IPS-18c (cell line): Measurements from ENCODE around the gene TMEM237.

Experiments used
- H3K4me3 ChIP-seq: 2 replicates; pipeline ENCODE4 v1.7.0; 2013; ENCODE audit warnings: low read depth, mild to moderate bottlenecking, low read length, moderate library complexity; ENCODE audit not compliant: insufficient read depth
- H3K9me3 ChIP-seq: one replicate; pipeline ENCODE4 v1.6.1; 2013; ENCODE audit warnings: mild to moderate bottlenecking, low read length, moderate library complexity; ENCODE audit not compliant: control insufficient read depth, insufficient read depth

Gene TMEM237

GRCh38 chr2:201600906-201601305, 42.4 kb downstream of the TMEM237 start:
- H3K4me3 ChIP-seq: no peak overlapping the region

GRCh38 chr2:201597397-201597796, 45.9 kb downstream of the TMEM237 start:
- H3K9me3 ChIP-seq: no peaks in the 10 kb centered on the region
- H3K4me3 ChIP-seq: no peak overlapping the region

More at GRCh38 chr2:201600906-201601305, 42.4 kb downstream of the TMEM237 start:
- no peaks in the 10 kb centered on the region for H3K9me3 ChIP-seq

GRCh38 chr2:201580486-201580885, 62.8 kb downstream of the TMEM237 start:
- H3K9me3 ChIP-seq: no peaks in the 10 kb centered on the region
- no peak overlapping the region for H3K4me3 ChIP-seq

- H3K9me3 ChIP-seq: no peaks in the 10 kb centered on the region
- H3K4me3 ChIP-seq: no peak overlapping the region
Measured at GRCh38 chr2:201579536-201579935, 63.8 kb downstream of the TMEM237 start.

GRCh38 chr2:201575971-201576370, 67.3 kb downstream of the TMEM237 start:
- H3K9me3 ChIP-seq: no peaks in the 10 kb centered on the region
- no peak overlapping the region for H3K4me3 ChIP-seq

- Histone ChIP-seq H3K9me3 (no peaks in the 10 kb centered on the region), H3K4me3 (no peak overlapping the region)
Measured at GRCh38 chr2:201574766-201575165, 68.5 kb downstream of the TMEM237 start.

- Histone ChIP-seq H3K4me3 (no peak overlapping the region), H3K9me3 (no peaks in the 10 kb centered on the region)
Measured at GRCh38 chr2:201572846-201573508, 70.3 kb downstream of the TMEM237 start.
